Activated CD4-positive, alpha-beta memory T cell treated with anti-CD3 and anti-CD28 coated beads for 36 hours (primary cell): Measurements from ENCODE around the gene POTEM. TPM values are rescaled to one million over a fixed set of nuclear protein-coding genes. Genes with fewer than 3 reads are reported as not detected.
"Not testable (repeated sequence)": the region's sequence is repeated elsewhere in the genome, so short reads cannot be mapped to it uniquely, and the experiment has no call there.

Experiments used
- CTCF ChIA-PET: fragments of 350-600 bp; sonication (Branson Sonifier 250); formaldehyde crosslinking; loops from one replicate; lab custom pipeline; 2021; ENCODE audit warnings: antibody characterized with exemption, inconsistent platforms; lab: Charles Lee
- POLR2A ChIA-PET: fragments of 350-600 bp; sonication (Branson Sonifier 250); formaldehyde crosslinking; loops from one replicate; lab custom pipeline; 2021; ENCODE audit warnings: antibody characterized with exemption; lab: Charles Lee
- DNase-seq: peaks from one replicate; pipeline ENCODE4 v3.0.0-alpha.2; 2020
- H3K27ac Mint-ChIP-seq: one replicate; pipeline ENCODE4 v1.8.0; 2021; ENCODE audit warnings: mixed read lengths
- H3K27me3 Mint-ChIP-seq: one replicate; pipeline ENCODE4 v1.8.0; 2021; ENCODE audit warnings: mixed read lengths
- H3K36me3 Mint-ChIP-seq: one replicate; pipeline ENCODE4 v1.8.0; 2021; ENCODE audit warnings: mixed read lengths
- H3K4me1 Mint-ChIP-seq: one replicate; pipeline ENCODE4 v1.8.0; 2021; ENCODE audit warnings: low read depth, mixed read lengths
- H3K4me3 Mint-ChIP-seq: one replicate; pipeline ENCODE4 v1.8.0; 2021; ENCODE audit warnings: mild to moderate bottlenecking, mixed read lengths
- H3K9me3 Mint-ChIP-seq: one replicate; pipeline ENCODE4 v1.8.0; 2021; ENCODE audit warnings: mixed read lengths
- intact Hi-C: fragments of 100-400 bp; cut with micrococcal nuclease; formaldehyde crosslinking; loops from one replicate; pipeline ENCODE4 v1.15.1; 2023
- total RNA-seq, 2 experiments: library from RNA; stranded (reverse); gene quantifications; one replicate each; pipeline ENCODE4 v1.2.3, GENCODE V29; 2021

Gene POTEM
- total RNA-seq, 2 experiments from 2014 or later: not detected

DNA sequence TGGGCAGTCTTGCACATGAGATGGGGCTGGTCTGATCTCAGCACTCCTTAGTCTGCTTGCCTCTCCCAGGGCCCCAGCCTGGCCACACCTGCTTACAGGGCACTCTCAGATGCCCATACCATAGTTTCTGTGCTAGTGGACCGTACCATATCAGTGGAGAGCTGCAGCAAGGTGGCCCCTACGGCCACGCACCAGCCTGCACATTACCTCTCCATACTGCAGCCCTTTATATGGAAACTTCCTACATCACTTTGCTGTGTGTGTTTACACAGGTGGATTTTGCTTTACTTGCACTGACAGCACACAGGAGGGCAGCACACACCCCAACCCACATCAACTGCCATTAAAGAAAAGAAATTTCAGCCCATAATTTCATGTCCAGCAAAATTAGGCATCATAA lies 35.3 kb downstream of the POTEM start:
- H3K4me1 Mint-ChIP-seq, H3K4me3 Mint-ChIP-seq, POLR2A ChIA-PET, DNase-seq, H3K9me3 Mint-ChIP-seq, intact Hi-C loops, H3K36me3 Mint-ChIP-seq, CTCF ChIA-PET, H3K27ac Mint-ChIP-seq, H3K27me3 Mint-ChIP-seq: not testable (repeated sequence)

GRCh38 chr14:19006490-19006889 lies 39.3 kb downstream of the POTEM start:
- intact Hi-C loops, POLR2A ChIA-PET: not testable (repeated sequence)

DNA sequence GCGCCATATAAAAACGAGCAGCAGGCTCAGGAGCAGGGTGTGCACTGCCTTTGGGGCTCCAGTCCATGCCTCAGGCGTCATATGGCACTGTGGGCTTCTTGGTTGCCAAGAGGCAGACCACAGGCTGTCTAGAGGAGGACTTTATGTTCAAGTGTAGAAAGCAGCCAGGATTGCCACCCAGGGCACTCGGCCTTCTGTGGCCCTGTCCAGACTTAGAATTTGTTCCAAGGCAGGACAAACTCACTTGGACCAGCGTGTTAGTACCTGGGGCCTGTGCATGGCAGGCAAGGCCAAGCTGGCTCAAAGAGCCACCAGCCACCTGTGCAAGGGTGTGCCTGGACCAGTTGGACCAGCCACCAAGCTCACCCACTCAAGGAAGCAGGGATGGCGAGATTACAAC lies 40.4 kb downstream of the POTEM start:
- H3K27me3 Mint-ChIP-seq, H3K36me3 Mint-ChIP-seq, H3K9me3 Mint-ChIP-seq, intact Hi-C loops, H3K4me3 Mint-ChIP-seq, H3K27ac Mint-ChIP-seq, DNase-seq, H3K4me1 Mint-ChIP-seq, CTCF ChIA-PET, POLR2A ChIA-PET: not testable (repeated sequence)

More at GRCh38 chr14:19006490-19006889, 39.3 kb downstream of the POTEM start:
- CTCF ChIA-PET, H3K36me3 Mint-ChIP-seq, H3K9me3 Mint-ChIP-seq, H3K4me1 Mint-ChIP-seq, DNase-seq, H3K27me3 Mint-ChIP-seq, H3K27ac Mint-ChIP-seq, H3K4me3 Mint-ChIP-seq: not testable (repeated sequence)

GRCh38 chr14:19011029-19011428 lies 43.8 kb downstream of the POTEM start:
- H3K27ac Mint-ChIP-seq, H3K4me3 Mint-ChIP-seq, H3K27me3 Mint-ChIP-seq, H3K9me3 Mint-ChIP-seq, H3K4me1 Mint-ChIP-seq, POLR2A ChIA-PET, CTCF ChIA-PET, DNase-seq, intact Hi-C loops, H3K36me3 Mint-ChIP-seq: not testable (repeated sequence)

- intact Hi-C loops, H3K27me3 Mint-ChIP-seq, H3K36me3 Mint-ChIP-seq, H3K9me3 Mint-ChIP-seq, DNase-seq, H3K4me1 Mint-ChIP-seq, H3K27ac Mint-ChIP-seq, H3K4me3 Mint-ChIP-seq, CTCF ChIA-PET, POLR2A ChIA-PET: not testable (repeated sequence)
These were observed 44.5 kb downstream of the POTEM start for GRCh38 chr14:19011703-19012102.

GRCh38 chr14:19015185-19015584 lies 48.0 kb downstream of the POTEM start:
- H3K27ac Mint-ChIP-seq, H3K9me3 Mint-ChIP-seq, POLR2A ChIA-PET, H3K4me1 Mint-ChIP-seq, H3K36me3 Mint-ChIP-seq, intact Hi-C loops, H3K4me3 Mint-ChIP-seq, DNase-seq, H3K27me3 Mint-ChIP-seq, CTCF ChIA-PET: not testable (repeated sequence)

DNA sequence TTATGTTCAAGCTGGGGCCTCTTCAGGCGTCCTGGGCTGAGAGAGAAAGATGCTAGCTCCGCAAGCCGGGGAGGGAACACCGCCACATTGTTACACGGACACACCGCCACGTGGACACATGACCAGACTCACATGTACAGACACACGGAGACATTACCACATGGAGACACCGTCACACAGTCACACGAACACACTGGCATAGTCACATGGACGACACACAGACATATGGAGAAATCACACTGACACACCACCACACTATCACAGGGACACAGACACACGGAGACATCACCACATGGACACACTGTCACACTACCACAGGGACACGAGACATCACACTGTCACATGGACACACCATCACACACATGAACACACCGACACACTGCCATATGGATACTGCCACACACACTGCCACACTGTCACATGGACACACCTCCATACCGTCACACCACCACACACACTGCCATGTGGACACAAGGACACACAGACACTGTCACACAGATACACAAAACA lies 57.9 kb downstream of the POTEM start:
- not testable (repeated sequence) for H3K4me1 Mint-ChIP-seq

DNA sequence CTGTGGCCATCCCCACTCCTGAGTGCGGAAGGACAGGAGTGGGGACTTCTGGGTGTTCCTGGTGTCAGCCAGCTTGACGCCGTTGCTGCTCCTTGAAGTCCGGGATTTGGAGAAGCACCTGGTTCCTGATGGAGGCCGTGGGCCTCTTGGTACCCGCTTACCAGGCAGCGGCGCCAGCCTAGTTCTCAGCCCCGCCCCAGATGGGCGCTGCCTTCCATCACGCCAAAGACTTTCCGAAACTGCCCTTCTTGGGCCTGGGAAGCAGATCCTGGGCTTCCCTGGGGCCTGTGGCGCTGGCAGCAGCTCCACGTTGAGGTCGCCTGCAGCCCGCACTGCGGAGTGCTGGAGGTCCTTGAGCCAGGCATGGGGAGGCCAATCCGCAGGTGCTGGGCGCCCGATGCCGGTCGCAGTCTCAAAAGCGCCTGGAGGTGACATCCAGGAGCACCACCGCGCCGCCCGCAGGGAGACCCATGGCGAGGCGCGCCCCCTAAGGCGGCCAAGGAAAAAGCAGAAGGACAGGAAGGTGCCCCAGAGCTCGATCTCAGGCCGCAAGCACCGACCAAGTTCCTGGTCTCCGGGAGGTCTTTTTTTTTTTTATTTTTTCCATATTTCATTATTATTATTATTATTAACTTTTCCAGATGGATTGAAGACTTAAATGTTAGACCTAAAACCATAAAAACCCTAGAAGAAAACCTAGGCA lies 59.6 kb downstream of the POTEM start:
- DNase-seq, intact Hi-C loops, H3K27me3 Mint-ChIP-seq, H3K4me3 Mint-ChIP-seq, H3K27ac Mint-ChIP-seq, CTCF ChIA-PET, H3K4me1 Mint-ChIP-seq, H3K36me3 Mint-ChIP-seq, H3K9me3 Mint-ChIP-seq, POLR2A ChIA-PET: not testable (repeated sequence)

More for the DNA sequence above, 57.9 kb downstream of the POTEM start:
- H3K9me3 Mint-ChIP-seq, H3K27me3 Mint-ChIP-seq, intact Hi-C loops, DNase-seq, H3K36me3 Mint-ChIP-seq, H3K27ac Mint-ChIP-seq, POLR2A ChIA-PET, H3K4me3 Mint-ChIP-seq, CTCF ChIA-PET: not testable (repeated sequence)

- H3K27ac Mint-ChIP-seq, H3K27me3 Mint-ChIP-seq, intact Hi-C loops, H3K4me3 Mint-ChIP-seq, DNase-seq, H3K9me3 Mint-ChIP-seq, CTCF ChIA-PET, H3K36me3 Mint-ChIP-seq, H3K4me1 Mint-ChIP-seq, POLR2A ChIA-PET: not testable (repeated sequence)
These were observed 60.7 kb downstream of the POTEM start for GRCh38 chr14:19027895-19028294.

DNA sequence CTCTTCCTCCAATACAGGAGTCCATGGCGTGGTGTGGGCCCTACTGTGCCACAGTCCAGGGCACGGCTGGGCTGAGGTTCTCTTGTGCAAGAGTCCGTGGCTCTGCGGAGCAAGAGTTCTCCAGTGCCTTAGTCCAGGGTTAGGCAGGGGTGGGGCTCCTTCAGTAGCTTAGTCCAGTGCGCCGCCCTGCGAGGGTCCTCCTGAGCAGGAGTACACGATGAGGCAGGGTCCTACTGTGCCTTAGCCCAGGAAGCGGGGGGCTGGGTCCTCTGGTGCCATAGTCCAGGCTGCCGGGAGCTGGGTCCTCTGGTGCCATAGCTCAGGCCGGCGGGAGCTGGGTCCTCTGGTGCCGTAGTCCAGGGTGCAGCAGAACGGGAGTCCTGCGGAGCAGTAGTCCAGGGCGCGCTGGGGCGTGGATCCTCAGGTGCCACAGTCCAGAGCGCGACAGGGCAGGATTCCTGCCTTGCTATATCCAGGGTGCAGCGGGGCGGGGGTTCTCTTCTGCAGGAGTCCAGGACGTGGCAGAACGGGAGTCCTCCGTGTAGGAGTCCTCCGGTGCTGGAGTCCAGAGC lies 69.7 kb downstream of the POTEM start:
- H3K36me3 Mint-ChIP-seq, H3K27ac Mint-ChIP-seq, POLR2A ChIA-PET, CTCF ChIA-PET, intact Hi-C loops, H3K9me3 Mint-ChIP-seq, H3K4me3 Mint-ChIP-seq, H3K27me3 Mint-ChIP-seq, H3K4me1 Mint-ChIP-seq, DNase-seq: not testable (repeated sequence)

DNA sequence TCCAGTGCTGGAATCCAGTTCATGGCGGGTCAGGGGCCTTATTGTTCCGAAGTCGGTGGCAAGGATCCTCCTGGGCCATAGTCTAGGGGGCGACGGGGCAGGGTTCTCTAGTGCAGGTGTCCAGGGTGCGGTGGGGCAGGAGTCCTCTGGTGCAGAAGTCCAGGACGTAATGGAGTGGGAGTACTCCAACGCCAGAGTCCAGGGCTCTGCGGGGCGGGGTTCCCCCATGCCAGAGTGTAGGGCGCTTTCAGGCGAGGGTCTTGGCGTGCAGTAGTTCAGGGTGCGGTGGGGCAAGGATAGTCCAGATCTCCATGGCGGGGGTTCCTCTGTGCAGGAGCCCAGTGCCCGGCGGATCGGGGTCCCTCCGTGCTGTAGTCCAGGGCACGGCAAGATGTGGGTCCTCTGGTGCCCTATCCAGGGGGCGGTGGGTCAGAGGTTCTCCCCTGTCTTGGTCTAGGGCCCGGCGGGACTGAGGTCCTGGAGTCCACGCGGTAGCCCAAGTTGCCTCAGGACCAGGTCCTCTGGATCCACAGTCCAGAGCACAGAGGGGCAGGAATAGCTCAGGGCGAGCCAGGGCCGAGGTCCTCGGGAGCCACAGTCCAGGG lies 70.9 kb downstream of the POTEM start:
- H3K4me1 Mint-ChIP-seq, intact Hi-C loops, H3K27ac Mint-ChIP-seq, H3K36me3 Mint-ChIP-seq, DNase-seq, H3K9me3 Mint-ChIP-seq, CTCF ChIA-PET, H3K27me3 Mint-ChIP-seq, POLR2A ChIA-PET, H3K4me3 Mint-ChIP-seq: not testable (repeated sequence)

- DNase-seq, H3K4me3 Mint-ChIP-seq, H3K9me3 Mint-ChIP-seq, H3K27me3 Mint-ChIP-seq, CTCF ChIA-PET, H3K4me1 Mint-ChIP-seq, POLR2A ChIA-PET, H3K27ac Mint-ChIP-seq, intact Hi-C loops, H3K36me3 Mint-ChIP-seq: not testable (repeated sequence)
These were observed 71.6 kb downstream of the POTEM start for GRCh38 chr14:19038785-19039184.

- DNase-seq, H3K27ac Mint-ChIP-seq, POLR2A ChIA-PET, H3K36me3 Mint-ChIP-seq, CTCF ChIA-PET, intact Hi-C loops, H3K4me3 Mint-ChIP-seq, H3K4me1 Mint-ChIP-seq, H3K27me3 Mint-ChIP-seq, H3K9me3 Mint-ChIP-seq: not testable (repeated sequence)
These were observed 76.2 kb downstream of the POTEM start for GRCh38 chr14:19043384-19043783.
